ENCODE measurements around the gene CCDC24.

The CCDC24 gene

DNA sequence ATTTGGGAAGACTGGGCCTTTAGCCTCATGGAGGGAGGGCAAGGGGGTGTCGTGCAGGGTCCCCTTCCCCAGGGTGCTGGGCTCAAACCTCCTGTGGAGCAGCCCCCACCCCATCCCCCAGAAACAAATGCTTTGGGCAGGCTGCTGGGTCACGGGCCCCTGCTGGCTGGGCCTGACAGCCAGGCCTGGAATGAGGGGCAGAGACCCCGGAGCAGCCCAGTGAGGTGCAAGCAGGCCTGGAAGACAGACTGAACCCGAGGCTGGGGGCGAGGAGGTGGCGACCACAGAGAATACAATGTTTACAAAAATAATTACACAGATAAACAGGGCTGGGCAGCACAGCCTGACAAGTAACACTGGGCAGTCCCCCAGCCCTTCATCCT lies 5.3 kb downstream of the CCDC24 start:
- TF ChIP-seq TEAD4 (IDR thresholded peaks at IDR 0.05) (no peak), TAF1 (IDR thresholded peaks at IDR 0.05; ENCODE audit: low read depth) (no peak), NFIC (IDR thresholded peaks at IDR 0.05) (no peak), FOXM1 (IDR thresholded peaks at IDR 0.05; ENCODE audit: borderline replicate concordance, low read depth) (no peak), CREB1 (IDR thresholded peaks at IDR 0.05; ENCODE audit: low read depth) (no peak), ZBTB7A (IDR thresholded peaks at IDR 0.05; ENCODE audit: low read depth) (no peak), RAD21 (IDR thresholded peaks at IDR 0.05; ENCODE audit: low read depth) (no peak), CEBPB (IDR thresholded peaks at IDR 0.05) (no peak), TCF12 (IDR thresholded peaks at IDR 0.05; ENCODE audit: low read depth) (no peak), EGR1 (IDR thresholded peaks at IDR 0.05) (no peak), EP300 (IDR thresholded peaks at IDR 0.05; ENCODE audit: borderline replicate concordance) (no peak), YY1 (IDR thresholded peaks at IDR 0.05; ENCODE audit: low read depth) (no peak)
- TF ChIP-seq, protein P1, sequence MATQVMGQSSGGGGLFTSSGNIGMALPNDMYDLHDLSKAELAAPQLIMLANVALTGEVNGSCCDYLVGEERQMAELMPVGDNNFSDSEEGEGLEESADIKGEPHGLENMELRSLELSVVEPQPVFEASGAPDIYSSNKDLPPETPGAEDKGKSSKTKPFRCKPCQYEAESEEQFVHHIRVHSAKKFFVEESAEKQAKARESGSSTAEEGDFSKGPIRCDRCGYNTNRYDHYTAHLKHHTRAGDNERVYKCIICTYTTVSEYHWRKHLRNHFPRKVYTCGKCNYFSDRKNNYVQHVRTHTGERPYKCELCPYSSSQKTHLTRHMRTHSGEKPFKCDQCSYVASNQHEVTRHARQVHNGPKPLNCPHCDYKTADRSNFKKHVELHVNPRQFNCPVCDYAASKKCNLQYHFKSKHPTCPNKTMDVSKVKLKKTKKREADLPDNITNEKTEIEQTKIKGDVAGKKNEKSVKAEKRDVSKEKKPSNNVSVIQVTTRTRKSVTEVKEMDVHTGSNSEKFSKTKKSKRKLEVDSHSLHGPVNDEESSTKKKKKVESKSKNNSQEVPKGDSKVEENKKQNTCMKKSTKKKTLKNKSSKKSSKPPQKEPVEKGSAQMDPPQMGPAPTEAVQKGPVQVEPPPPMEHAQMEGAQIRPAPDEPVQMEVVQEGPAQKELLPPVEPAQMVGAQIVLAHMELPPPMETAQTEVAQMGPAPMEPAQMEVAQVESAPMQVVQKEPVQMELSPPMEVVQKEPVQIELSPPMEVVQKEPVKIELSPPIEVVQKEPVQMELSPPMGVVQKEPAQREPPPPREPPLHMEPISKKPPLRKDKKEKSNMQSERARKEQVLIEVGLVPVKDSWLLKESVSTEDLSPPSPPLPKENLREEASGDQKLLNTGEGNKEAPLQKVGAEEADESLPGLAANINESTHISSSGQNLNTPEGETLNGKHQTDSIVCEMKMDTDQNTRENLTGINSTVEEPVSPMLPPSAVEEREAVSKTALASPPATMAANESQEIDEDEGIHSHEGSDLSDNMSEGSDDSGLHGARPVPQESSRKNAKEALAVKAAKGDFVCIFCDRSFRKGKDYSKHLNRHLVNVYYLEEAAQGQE (IDR thresholded peaks at IDR 0.05; ENCODE audit: low read depth), result no peak
- TF ChIP-seq, protein P2, sequence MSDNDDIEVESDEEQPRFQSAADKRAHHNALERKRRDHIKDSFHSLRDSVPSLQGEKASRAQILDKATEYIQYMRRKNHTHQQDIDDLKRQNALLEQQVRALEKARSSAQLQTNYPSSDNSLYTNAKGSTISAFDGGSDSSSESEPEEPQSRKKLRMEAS (IDR thresholded peaks at IDR 0.05), result no peak
- TF ChIP-seq, protein P3, sequence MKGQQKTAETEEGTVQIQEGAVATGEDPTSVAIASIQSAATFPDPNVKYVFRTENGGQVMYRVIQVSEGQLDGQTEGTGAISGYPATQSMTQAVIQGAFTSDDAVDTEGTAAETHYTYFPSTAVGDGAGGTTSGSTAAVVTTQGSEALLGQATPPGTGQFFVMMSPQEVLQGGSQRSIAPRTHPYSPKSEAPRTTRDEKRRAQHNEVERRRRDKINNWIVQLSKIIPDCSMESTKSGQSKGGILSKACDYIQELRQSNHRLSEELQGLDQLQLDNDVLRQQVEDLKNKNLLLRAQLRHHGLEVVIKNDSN (IDR thresholded peaks at IDR 0.05), result no peak

GRCh38 chr1:43997295-43997999 lies 6.0 kb downstream of the CCDC24 start:
- TF ChIP-seq TCF12 (IDR thresholded peaks at IDR 0.05; ENCODE audit: low read depth), result no peak
- TF ChIP-seq EP300 (IDR thresholded peaks at IDR 0.05; ENCODE audit: borderline replicate concordance), result no peak
- TF ChIP-seq TAF1 (IDR thresholded peaks at IDR 0.05; ENCODE audit: low read depth), result no peak
- TF ChIP-seq EGR1 (IDR thresholded peaks at IDR 0.05), result no peak
- TF ChIP-seq YY1 (IDR thresholded peaks at IDR 0.05; ENCODE audit: low read depth), result no peak
- TF ChIP-seq RAD21 (IDR thresholded peaks at IDR 0.05; ENCODE audit: low read depth), result no peak
- no peak for TF ChIP-seq FOXM1 (IDR thresholded peaks at IDR 0.05; ENCODE audit: borderline replicate concordance, low read depth)

GRCh38 chr1:43998000-43998378 lies 6.6 kb downstream of the CCDC24 start:
- TF ChIP-seq TEAD4 (IDR thresholded peaks at IDR 0.05), result no peak
- no peak for TF ChIP-seq TCF12 (IDR thresholded peaks at IDR 0.05; ENCODE audit: low read depth)
- TF ChIP-seq ZBTB7A (IDR thresholded peaks at IDR 0.05; ENCODE audit: low read depth), result no peak
- no peak for TF ChIP-seq CREB1 (IDR thresholded peaks at IDR 0.05; ENCODE audit: low read depth)
- no peak for TF ChIP-seq FOXM1 (IDR thresholded peaks at IDR 0.05; ENCODE audit: borderline replicate concordance, low read depth)
- TF ChIP-seq, protein P2 (IDR thresholded peaks at IDR 0.05), result no peak
- no peak for TF ChIP-seq NFIC (IDR thresholded peaks at IDR 0.05)
- TF ChIP-seq, protein P1 (IDR thresholded peaks at IDR 0.05; ENCODE audit: low read depth), result no peak
- TF ChIP-seq RAD21 (IDR thresholded peaks at IDR 0.05; ENCODE audit: low read depth), result no peak
- TF ChIP-seq CEBPB (IDR thresholded peaks at IDR 0.05), result no peak
- TF ChIP-seq, protein P3 (IDR thresholded peaks at IDR 0.05), result no peak
- TF ChIP-seq EP300 (IDR thresholded peaks at IDR 0.05; ENCODE audit: borderline replicate concordance), result no peak
- TF ChIP-seq YY1 (IDR thresholded peaks at IDR 0.05; ENCODE audit: low read depth), result no peak
- no peak for TF ChIP-seq EGR1 (IDR thresholded peaks at IDR 0.05)
- no peak for TF ChIP-seq TAF1 (IDR thresholded peaks at IDR 0.05; ENCODE audit: low read depth)

DNA sequence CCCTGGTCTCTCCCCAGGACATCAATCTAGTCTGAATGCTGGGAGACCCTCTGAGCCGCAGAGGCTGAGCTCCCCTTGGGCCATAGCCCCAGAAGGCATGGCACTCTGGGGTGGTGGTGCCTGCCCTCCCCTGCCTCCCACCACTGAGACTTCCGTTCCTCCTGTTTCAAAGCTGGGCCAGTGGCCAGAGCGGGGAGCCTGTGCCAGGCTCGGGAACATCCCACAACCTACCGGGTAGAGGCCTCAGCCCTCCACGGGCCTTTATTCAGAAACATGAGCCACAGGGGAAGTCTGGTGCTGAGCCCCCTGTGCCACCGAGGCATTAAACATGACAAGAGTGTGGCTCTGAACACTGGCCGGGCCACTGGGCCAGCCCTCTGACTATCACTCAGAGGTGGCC lies 8.1 kb downstream of the CCDC24 start:
- TF ChIP-seq EP300 (IDR thresholded peaks at IDR 0.05; ENCODE audit: borderline replicate concordance) (no peak), ZBTB7A (IDR thresholded peaks at IDR 0.05; ENCODE audit: low read depth) (no peak)

GRCh38 chr1:44000122-44000665 lies 8.8 kb downstream of the CCDC24 start:
- no peak for TF ChIP-seq ZBTB7A (IDR thresholded peaks at IDR 0.05; ENCODE audit: low read depth)
- TF ChIP-seq, protein P3 (IDR thresholded peaks at IDR 0.05), result no peak
- TF ChIP-seq, protein P2 (IDR thresholded peaks at IDR 0.05), result no peak
- no peak for TF ChIP-seq TAF1 (IDR thresholded peaks at IDR 0.05; ENCODE audit: low read depth)
- TF ChIP-seq TCF12 (IDR thresholded peaks at IDR 0.05; ENCODE audit: low read depth), result no peak
- no peak for TF ChIP-seq EGR1 (IDR thresholded peaks at IDR 0.05)
- no peak for TF ChIP-seq CEBPB (IDR thresholded peaks at IDR 0.05)
- no peak for TF ChIP-seq TEAD4 (IDR thresholded peaks at IDR 0.05)
- no peak for TF ChIP-seq CREB1 (IDR thresholded peaks at IDR 0.05; ENCODE audit: low read depth)
